ENCODE results near the gene ZBTB12. TPM values are rescaled to one million over a fixed set of nuclear protein-coding genes. Genes with fewer than 3 reads are reported as not detected.

ZBTB12 gene, protein sequence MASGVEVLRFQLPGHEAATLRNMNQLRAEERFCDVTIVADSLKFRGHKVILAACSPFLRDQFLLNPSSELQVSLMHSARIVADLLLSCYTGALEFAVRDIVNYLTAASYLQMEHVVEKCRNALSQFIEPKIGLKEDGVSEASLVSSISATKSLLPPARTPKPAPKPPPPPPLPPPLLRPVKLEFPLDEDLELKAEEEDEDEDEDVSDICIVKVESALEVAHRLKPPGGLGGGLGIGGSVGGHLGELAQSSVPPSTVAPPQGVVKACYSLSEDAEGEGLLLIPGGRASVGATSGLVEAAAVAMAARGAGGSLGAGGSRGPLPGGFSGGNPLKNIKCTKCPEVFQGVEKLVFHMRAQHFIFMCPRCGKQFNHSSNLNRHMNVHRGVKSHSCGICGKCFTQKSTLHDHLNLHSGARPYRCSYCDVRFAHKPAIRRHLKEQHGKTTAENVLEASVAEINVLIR
- total RNA-seq: 10 to 100 TPM; 25.4 to 29.9 TPM
- polyA plus RNA-seq (2013, experiment 1 of 2): 41.5 TPM
- polyA plus RNA-seq (2013, experiment 2 of 2): 33.0 TPM
- long read RNA-seq, experiment 1, partial matches to known transcripts: 1 of 6 reads
- long read RNA-seq, experiment 1, other reads (novel, unspliced or antisense): 4 of 6 reads
- long read RNA-seq, experiment 2: 0 reads
- long read RNA-seq, experiment 3: 0 reads
- long read RNA-seq, experiment 4: 0 reads

DNA sequence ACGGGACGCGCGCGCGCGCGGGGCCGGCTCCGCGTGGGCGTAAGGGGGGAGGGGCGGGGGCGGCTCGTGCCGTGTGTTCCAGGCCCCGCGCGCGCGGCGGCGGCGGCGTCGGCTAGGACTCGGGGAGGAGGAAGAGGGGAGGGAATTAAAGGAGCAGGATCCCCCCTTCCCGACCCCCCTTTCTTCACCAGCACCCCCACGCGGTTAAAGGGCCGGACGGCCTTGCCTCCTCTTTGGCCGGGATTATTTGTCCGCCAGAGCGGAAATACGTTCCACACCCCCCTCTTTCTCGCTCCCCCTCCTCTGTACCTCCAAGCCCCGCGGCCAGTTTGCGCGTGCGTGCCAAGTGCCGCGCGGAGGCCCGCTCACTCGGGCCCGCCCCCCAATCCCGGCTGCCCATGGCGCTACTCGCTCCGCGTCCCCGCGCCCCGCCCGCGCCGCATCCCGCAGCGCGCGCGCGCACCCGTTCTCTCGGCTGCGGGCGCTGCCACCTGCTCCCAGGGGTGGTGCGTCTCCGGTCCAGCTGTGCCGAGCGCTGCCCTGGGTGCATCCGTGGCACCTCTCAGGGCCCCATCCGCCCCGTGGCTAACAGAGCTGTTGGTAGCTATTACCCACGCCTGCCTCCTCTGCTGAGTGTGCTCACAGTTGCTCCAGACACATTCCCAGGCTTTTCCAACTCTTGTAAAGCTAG, at the start of gene ZBTB12:
Gene ZBTB12 (minus strand): TSS at position 134 of the 691 bp plus-strand sequence. CDS start 781 bp downstream, outside the sequence.
- peaks cover 2% of the 10 kb centered on the region for H3K36me3 Mint-ChIP-seq (ENCODE audit: low read depth)
- peak within 1 kb of the TSS; percentile 63 for H3K4me3 Mint-ChIP-seq
- 0 to 1% methylated on average over 16 to 66 of the region's 77 CpGs for WGBS, 2 experiments (ENCODE audit: insufficient coverage in 1 of 2, insufficient read length in 1 of 2)
- peak within 1 kb of the TSS; percentile 75 for H3K27ac ChIP-seq (ENCODE audit: low read depth, low read length)
- H3K27me3 ChIP-seq (ENCODE audit: control insufficient read depth, insufficient read depth, low read length, poor library complexity, severe bottlenecking): no peaks in the 10 kb centered on the region
- H3K27ac Mint-ChIP-seq: peak within 1 kb of the TSS; percentile 50
- H3K9me3 ChIP-seq (ENCODE audit: control insufficient read depth, low read length): no peaks in the 10 kb centered on the region
- H3K4me3 ChIP-seq (ENCODE audit: low read length): peak within 1 kb of the TSS; percentile 76
- H3K9me3 Mint-ChIP-seq: no peaks in the 10 kb centered on the region
- H3K36me3 ChIP-seq (ENCODE audit: control insufficient read depth, insufficient read depth, low read length): no peaks in the 10 kb centered on the region
- H3K4me1 Mint-ChIP-seq: peaks cover 28% of the 10 kb centered on the region
- no peaks in the 10 kb centered on the region for H3K27me3 Mint-ChIP-seq (ENCODE audit: insufficient read depth)
- peak within 1 kb of the TSS; percentile 47 for H3K9ac ChIP-seq (ENCODE audit: extremely low read depth, low read length, poor library complexity, severe bottlenecking)
- peaks cover 2% of the 10 kb centered on the region for H3K4me1 ChIP-seq (ENCODE audit: control insufficient read depth, insufficient read depth, low read length)
- DNase-seq: peak; percentile 96
- TF ChIP-seq, protein P1, sequence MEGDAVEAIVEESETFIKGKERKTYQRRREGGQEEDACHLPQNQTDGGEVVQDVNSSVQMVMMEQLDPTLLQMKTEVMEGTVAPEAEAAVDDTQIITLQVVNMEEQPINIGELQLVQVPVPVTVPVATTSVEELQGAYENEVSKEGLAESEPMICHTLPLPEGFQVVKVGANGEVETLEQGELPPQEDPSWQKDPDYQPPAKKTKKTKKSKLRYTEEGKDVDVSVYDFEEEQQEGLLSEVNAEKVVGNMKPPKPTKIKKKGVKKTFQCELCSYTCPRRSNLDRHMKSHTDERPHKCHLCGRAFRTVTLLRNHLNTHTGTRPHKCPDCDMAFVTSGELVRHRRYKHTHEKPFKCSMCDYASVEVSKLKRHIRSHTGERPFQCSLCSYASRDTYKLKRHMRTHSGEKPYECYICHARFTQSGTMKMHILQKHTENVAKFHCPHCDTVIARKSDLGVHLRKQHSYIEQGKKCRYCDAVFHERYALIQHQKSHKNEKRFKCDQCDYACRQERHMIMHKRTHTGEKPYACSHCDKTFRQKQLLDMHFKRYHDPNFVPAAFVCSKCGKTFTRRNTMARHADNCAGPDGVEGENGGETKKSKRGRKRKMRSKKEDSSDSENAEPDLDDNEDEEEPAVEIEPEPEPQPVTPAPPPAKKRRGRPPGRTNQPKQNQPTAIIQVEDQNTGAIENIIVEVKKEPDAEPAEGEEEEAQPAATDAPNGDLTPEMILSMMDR (conservative IDR thresholded peaks at IDR 0.05): no peak

DNA sequence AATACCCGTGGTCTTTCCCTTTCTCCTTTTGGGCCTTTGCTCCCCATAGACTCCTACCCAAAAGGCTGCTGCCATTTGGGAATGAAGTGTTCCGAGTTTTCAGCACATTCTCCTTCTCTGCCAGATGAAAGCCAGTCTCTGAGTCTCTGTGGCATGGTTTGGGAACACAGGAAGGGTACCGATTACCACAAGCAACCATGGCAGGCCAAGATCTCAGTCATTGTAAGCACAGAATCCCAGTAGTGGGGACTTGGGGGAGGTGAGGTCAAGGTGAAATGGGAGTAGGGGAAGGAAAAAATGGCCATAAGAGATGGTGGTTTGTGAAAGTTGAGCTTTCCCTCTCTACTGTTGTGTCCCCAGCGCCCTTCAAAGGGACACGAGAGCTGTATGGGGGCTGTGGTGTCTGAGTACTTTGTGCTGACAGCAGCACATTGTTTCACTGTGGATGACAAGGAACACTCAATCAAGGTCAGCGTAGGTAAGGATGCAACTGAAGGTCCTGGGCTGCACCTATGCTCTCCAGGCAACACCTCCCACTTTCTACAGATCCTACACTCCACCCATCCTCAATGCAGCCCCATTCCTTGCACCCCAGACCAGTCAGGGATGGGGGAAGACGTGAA, 48.2 kb upstream of the ZBTB12 start:
- Mint-ChIP-seq H3K36me3 (ENCODE audit: low read depth) (peaks cover 32% of the 10 kb centered on the region), H3K27ac (no peak overlapping the region), H3K4me1 (no peaks in the 10 kb centered on the region), H3K4me3 (no peak overlapping the region), H3K27me3 (ENCODE audit: insufficient read depth) (peaks cover 37% of the 10 kb centered on the region), H3K9me3 (no peaks in the 10 kb centered on the region)
- no peaks in the 10 kb centered on the region for H3K4me1 ChIP-seq (ENCODE audit: control insufficient read depth, insufficient read depth, low read length)
- peaks cover 45% of the 10 kb centered on the region for H3K36me3 ChIP-seq (ENCODE audit: control insufficient read depth, insufficient read depth, low read length)
- TF ChIP-seq, protein P1 (conservative IDR thresholded peaks at IDR 0.05): no peak
- no peak overlapping the region for H3K9ac ChIP-seq (ENCODE audit: extremely low read depth, low read length, poor library complexity, severe bottlenecking)
- H3K27me3 ChIP-seq (ENCODE audit: control insufficient read depth, insufficient read depth, low read length, poor library complexity, severe bottlenecking): peaks cover 14% of the 10 kb centered on the region
- WGBS, 2 experiments (ENCODE audit: insufficient coverage in 1 of 2, insufficient read length in 1 of 2): 94 to 99% methylated on average over 5 to 7 of the region's 7 CpGs
- H3K9me3 ChIP-seq (ENCODE audit: control insufficient read depth, low read length): no peaks in the 10 kb centered on the region
- no peak overlapping the region for H3K27ac ChIP-seq (ENCODE audit: low read depth, low read length)
- no peak for DNase-seq
- no peak overlapping the region for H3K4me3 ChIP-seq (ENCODE audit: low read length)

DNA sequence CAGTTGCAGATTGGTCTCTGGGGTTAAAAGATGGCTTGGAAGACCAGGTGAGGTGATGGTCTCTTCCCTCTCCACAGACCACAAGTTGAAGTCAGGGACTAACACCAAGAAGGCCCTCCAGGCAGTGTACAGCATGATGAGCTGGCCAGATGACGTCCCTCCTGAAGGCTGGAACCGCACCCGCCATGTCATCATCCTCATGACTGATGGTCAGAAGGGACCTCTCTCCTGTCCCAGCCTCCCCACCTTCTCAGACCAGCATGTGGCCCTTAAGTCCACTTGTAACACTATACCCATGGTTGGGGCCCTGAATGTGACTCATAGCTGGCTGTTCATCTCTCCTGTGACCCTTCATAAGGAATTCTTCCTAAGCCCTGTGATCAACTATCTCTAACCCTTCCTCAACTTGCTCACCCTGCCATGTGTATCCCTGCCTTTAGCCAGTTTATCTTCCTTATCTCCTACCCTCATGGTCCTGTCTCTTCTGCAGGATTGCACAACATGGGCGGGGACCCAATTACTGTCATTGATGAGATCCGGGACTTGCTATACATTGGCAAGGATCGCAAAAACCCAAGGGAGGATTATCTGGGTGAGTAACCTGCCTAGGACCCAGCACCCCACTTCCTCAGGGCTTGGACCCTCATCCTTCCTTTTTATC, 47.0 kb upstream of the ZBTB12 start:
- peaks cover 36% of the 10 kb centered on the region for H3K36me3 ChIP-seq (ENCODE audit: control insufficient read depth, insufficient read depth, low read length)
- H3K36me3 Mint-ChIP-seq (ENCODE audit: low read depth): peaks cover 21% of the 10 kb centered on the region
- no peak overlapping the region for H3K27ac Mint-ChIP-seq
- TF ChIP-seq, protein P1 (conservative IDR thresholded peaks at IDR 0.05): no peak
- H3K9ac ChIP-seq (ENCODE audit: extremely low read depth, low read length, poor library complexity, severe bottlenecking): no peak overlapping the region
- H3K27me3 ChIP-seq (ENCODE audit: control insufficient read depth, insufficient read depth, low read length, poor library complexity, severe bottlenecking): peaks cover 25% of the 10 kb centered on the region
- H3K9me3 ChIP-seq (ENCODE audit: control insufficient read depth, low read length): no peaks in the 10 kb centered on the region
- H3K27ac ChIP-seq (ENCODE audit: low read depth, low read length): no peak overlapping the region
- H3K27me3 Mint-ChIP-seq (ENCODE audit: insufficient read depth): peaks cover 48% of the 10 kb centered on the region
- H3K4me1 Mint-ChIP-seq: no peaks in the 10 kb centered on the region
- H3K4me3 ChIP-seq (ENCODE audit: low read length): no peak overlapping the region
- no peaks in the 10 kb centered on the region for H3K9me3 Mint-ChIP-seq
- WGBS, 2 experiments (ENCODE audit: insufficient coverage in 1 of 2, insufficient read length in 1 of 2): 92 to 96% methylated on average over 3 to 6 of the region's 6 CpGs
- H3K4me3 Mint-ChIP-seq: no peak overlapping the region
- H3K4me1 ChIP-seq (ENCODE audit: control insufficient read depth, insufficient read depth, low read length): no peaks in the 10 kb centered on the region
- no peak for DNase-seq
